ENCODE results near the gene CASP2.

GRCh38 chr7:143295870-143296269 is 7.7 kb downstream of the CASP2 start:
- no peak for TF ChIP-seq CTCF (IDR thresholded peaks at IDR 0.05; ENCODE audit: insufficient read depth, low read length)
- no peak for TF ChIP-seq REST (IDR thresholded peaks at IDR 0.05; ENCODE audit: insufficient replicate concordance, low read depth)

Data from HL-60 (cell line).